GM12878 (cell line): ENCODE measurements around the gene NUP62. TPM values are rescaled to one million over a fixed set of nuclear protein-coding genes. Genes with fewer than 3 reads are reported as not detected.
A peak's percentile ranks its signal among the peaks of the same experiment; 100 is the strongest.

ENCODE experiments used
- CBFB ChIP-seq: IDR thresholded peaks from 2 replicates; pipeline ENCODE4 v1.6.1; 2016; ENCODE audit warnings: antibody characterized with exemption, low read depth
- CHD2 ChIP-seq: IDR thresholded peaks from 2 replicates; pipeline ENCODE4 v1.6.1; 2011; ENCODE audit warnings: low read depth, low read length, improper control_type of control experiment, borderline replicate concordance
- CREB1 ChIP-seq: IDR thresholded peaks from 2 replicates; pipeline ENCODE4 v1.6.1; 2012; ENCODE audit warnings: low read depth, mild to moderate bottlenecking, inconsistent platforms
- EED ChIP-seq: sonication (generic); IDR thresholded peaks from 2 replicates; pipeline ENCODE4 v1.6.1; 2016; ENCODE audit warnings: antibody characterized with exemption, low read depth
- ELK1 ChIP-seq: IDR thresholded peaks from 2 replicates; pipeline ENCODE4 v1.6.1; 2012; ENCODE audit warnings: low read depth, low read length, improper control_type of control experiment
- FOXK2 ChIP-seq: fragments of 450-650 bp; IDR thresholded peaks from 2 replicates; pipeline ENCODE4 v1.6.1; 2017; ENCODE audit warnings: mild to moderate bottlenecking, moderate library complexity
- HCFC1 ChIP-seq: fragments of 150-350 bp; IDR thresholded peaks from 2 replicates; pipeline ENCODE4 v1.6.1; 2014; ENCODE audit warnings: low read length
- IKZF2 ChIP-seq, 2 experiments: fragments of 450-650 bp; IDR thresholded peaks; 2 replicates each; pipeline ENCODE4 v1.6.1; 2017; ENCODE audit warnings: mild to moderate bottlenecking in 2 of 2, moderate library complexity in 2 of 2
- JUND ChIP-seq: IDR thresholded peaks from 2 replicates; pipeline ENCODE4 v1.6.1; 2012; ENCODE audit warnings: low read depth, mild to moderate bottlenecking, low read length, improper control_type of control experiment, moderate library complexity
- MLLT1 ChIP-seq: fragments of 450-650 bp; IDR thresholded peaks from 2 replicates; pipeline ENCODE4 v1.6.1; 2016; ENCODE audit warnings: mild to moderate bottlenecking
- MTA2 ChIP-seq: fragments of 450-650 bp; IDR thresholded peaks from 2 replicates; pipeline ENCODE4 v1.6.1; 2016; ENCODE audit warnings: low read depth, mild to moderate bottlenecking, moderate library complexity
- MYB ChIP-seq: fragments of 150-350 bp; IDR thresholded peaks from 2 replicates; pipeline ENCODE4 v1.6.1; 2014; ENCODE audit warnings: mild to moderate bottlenecking, low read depth, low read length, borderline replicate concordance
- NFXL1 ChIP-seq: fragments of 450-650 bp; IDR thresholded peaks from 2 replicates; pipeline ENCODE4 v1.6.1; 2017; ENCODE audit warnings: antibody characterized with exemption, mild to moderate bottlenecking, borderline replicate concordance
- NRF1 ChIP-seq: conservative IDR thresholded peaks from 2 replicates; pipeline ENCODE4 v1.6.1; 2011; ENCODE audit warnings: mild to moderate bottlenecking, low read depth, low read length, improper control_type of control experiment
- RCOR1 ChIP-seq: conservative IDR thresholded peaks from 2 replicates; pipeline ENCODE4 v1.6.1; 2012; ENCODE audit warnings: low read depth, low read length, improper control_type of control experiment
- RFX5 ChIP-seq: IDR thresholded peaks from 2 replicates; pipeline ENCODE4 v1.6.1; 2011; ENCODE audit warnings: low read depth, low read length, improper control_type of control experiment
- SMAD5 ChIP-seq: IDR thresholded peaks from 2 replicates; pipeline ENCODE4 v1.6.1; 2016; ENCODE audit warnings: antibody characterized with exemption, low read depth
- SPI1 ChIP-seq: IDR thresholded peaks from 2 replicates; pipeline ENCODE4 v1.6.1; 2011; ENCODE audit warnings: low read depth, mild to moderate bottlenecking, low read length, moderate library complexity, borderline replicate concordance; ENCODE audit not compliant: insufficient read depth
- SRF ChIP-seq, 2 experiments: IDR thresholded peaks; 2 replicates each; pipeline ENCODE4 v1.6.1; 2011; ENCODE audit warnings: low read depth in 2 of 2, low read length in 2 of 2, mild to moderate bottlenecking in 1 of 2, moderate library complexity in 1 of 2
- TCF12 ChIP-seq: IDR thresholded peaks from 2 replicates; pipeline ENCODE4 v1.6.1; 2011; ENCODE audit warnings: low read depth, mild to moderate bottlenecking, low read length
- ZNF217 ChIP-seq: fragments of 450-650 bp; IDR thresholded peaks from 2 replicates; pipeline ENCODE4 v1.6.1; 2017; ENCODE audit warnings: antibody characterized with exemption, mild to moderate bottlenecking
- polyA plus RNA-seq, 11 experiments: library from polyadenylated mRNA; depleted of rRNA in 4 of 11; unstranded in 6 of 11; stranded (reverse) in 5 of 11; fragments of >200 nt; fragmentation: Nextera tagmentation in 4 of 11; fragmentation: Illumina TruSeq in 1 of 11; extraction: Ambion mirVana in 4 of 11; extraction: Trizol in 1 of 11; gene quantifications; 1 replicate in 1 of 11; 2 replicates in 10 of 11; pipeline versions ENCODE4 v1.2.1 to v1.2.3, GENCODE V29; 2011 to 2016; ENCODE audit warnings: inconsistent platforms in 2 of 11, missing spikeins in 2 of 11, low read depth in 1 of 11
- total RNA-seq, 4 experiments: library from RNA; depleted of rRNA in 3 of 4; stranded (reverse); fragments of >200 nt in 3 of 4; fragmentation: Illumina TruSeq in 1 of 4; extraction: Trizol in 1 of 4; gene quantifications; 2 replicates each; pipeline versions ENCODE4 v1.2.1 to v1.2.3, GENCODE V29; 2013 to 2021
- TF ChIP-seq, protein P1 (sequence below): fragments of 450-650 bp; IDR thresholded peaks from 2 replicates; pipeline ENCODE4 v1.6.1; 2017; ENCODE audit warnings: mild to moderate bottlenecking, moderate library complexity
- TF ChIP-seq, protein P2 (sequence below): IDR thresholded peaks from 2 replicates; pipeline ENCODE4 v1.6.1; 2012; ENCODE audit warnings: low read depth, low read length, improper control_type of control experiment
- TF ChIP-seq, protein P3 (sequence below): IDR thresholded peaks from 2 replicates; pipeline ENCODE4 v1.6.1; 2012; ENCODE audit warnings: low read depth, low read length, improper control_type of control experiment

NUP62 gene
- total and polyA plus RNA-seq, 10 of the 15 experiments (the other 5 are each of a cell fraction or from before 2014, with no cell fraction given): 19.5 to 110 (median 66.9) TPM

DNA sequence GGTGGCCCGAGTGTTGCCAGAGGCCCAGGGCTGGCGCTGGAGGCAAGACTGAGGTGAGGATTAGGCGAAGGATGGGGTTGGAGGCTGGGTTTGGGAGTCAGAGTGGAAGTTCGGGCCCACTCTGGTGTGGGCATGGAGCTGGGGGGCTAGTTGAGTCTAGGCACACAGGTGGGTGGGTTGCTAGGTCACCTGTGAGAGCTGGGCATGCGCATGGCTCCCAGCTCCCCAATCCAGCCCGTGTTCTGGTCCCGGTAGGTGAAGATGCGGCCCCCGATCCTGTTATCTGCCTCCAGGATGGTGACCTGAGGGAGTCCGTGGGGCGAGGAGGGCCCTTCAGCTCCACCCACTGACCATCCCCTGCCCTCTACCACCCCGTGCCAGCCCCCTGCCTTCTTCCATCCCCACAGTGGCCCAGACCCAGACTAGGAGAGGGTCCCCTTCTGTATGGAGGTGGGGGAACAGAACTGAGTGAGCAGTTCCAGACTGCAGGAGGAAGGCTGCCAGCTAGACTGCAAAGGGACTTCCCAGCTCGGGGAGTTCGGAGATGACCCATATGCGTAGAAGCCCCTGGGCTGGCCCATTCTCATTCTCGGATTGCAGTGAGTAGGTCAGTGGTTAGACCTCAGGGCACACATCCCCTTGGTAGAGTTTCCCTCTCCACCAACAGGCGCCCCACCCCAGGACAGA is 34.3 kb downstream of the NUP62 start (continued):
- TF ChIP-seq, protein P1, sequence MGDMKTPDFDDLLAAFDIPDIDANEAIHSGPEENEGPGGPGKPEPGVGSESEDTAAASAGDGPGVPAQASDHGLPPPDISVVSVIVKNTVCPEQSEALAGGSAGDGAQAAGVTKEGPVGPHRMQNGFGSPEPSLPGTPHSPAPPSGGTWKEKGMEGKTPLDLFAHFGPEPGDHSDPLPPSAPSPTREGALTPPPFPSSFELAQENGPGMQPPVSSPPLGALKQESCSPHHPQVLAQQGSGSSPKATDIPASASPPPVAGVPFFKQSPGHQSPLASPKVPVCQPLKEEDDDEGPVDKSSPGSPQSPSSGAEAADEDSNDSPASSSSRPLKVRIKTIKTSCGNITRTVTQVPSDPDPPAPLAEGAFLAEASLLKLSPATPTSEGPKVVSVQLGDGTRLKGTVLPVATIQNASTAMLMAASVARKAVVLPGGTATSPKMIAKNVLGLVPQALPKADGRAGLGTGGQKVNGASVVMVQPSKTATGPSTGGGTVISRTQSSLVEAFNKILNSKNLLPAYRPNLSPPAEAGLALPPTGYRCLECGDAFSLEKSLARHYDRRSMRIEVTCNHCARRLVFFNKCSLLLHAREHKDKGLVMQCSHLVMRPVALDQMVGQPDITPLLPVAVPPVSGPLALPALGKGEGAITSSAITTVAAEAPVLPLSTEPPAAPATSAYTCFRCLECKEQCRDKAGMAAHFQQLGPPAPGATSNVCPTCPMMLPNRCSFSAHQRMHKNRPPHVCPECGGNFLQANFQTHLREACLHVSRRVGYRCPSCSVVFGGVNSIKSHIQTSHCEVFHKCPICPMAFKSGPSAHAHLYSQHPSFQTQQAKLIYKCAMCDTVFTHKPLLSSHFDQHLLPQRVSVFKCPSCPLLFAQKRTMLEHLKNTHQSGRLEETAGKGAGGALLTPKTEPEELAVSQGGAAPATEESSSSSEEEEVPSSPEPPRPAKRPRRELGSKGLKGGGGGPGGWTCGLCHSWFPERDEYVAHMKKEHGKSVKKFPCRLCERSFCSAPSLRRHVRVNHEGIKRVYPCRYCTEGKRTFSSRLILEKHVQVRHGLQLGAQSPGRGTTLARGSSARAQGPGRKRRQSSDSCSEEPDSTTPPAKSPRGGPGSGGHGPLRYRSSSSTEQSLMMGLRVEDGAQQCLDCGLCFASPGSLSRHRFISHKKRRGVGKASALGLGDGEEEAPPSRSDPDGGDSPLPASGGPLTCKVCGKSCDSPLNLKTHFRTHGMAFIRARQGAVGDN: peak; percentile 38; the same call in 1 of the 2 replicates
- TF ChIP-seq, protein P2, sequence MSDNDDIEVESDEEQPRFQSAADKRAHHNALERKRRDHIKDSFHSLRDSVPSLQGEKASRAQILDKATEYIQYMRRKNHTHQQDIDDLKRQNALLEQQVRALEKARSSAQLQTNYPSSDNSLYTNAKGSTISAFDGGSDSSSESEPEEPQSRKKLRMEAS: no peak
- TF ChIP-seq NFXL1 (no peak), MLLT1 (no peak), NRF1 (no peak), MTA2 (peak; percentile 34; the same call in 1 of the 2 replicates), CREB1 (peak; percentile 37; the same call in 1 of the 2 replicates), FOXK2 (no peak), ZNF217 (no peak), MYB (no peak), RCOR1 (0 out of 2 replicates have a peak, but pooled peaks have one; percentile 24), TCF12 (0 out of 2 replicates have a peak, but pooled peaks have one; percentile 16), SMAD5 (0 out of 2 replicates have a peak, but pooled peaks have one; percentile 13), JUND (peak; percentile 14; the same call in 1 of the 2 replicates), RFX5 (no peak), CHD2 (peak; percentile 59; the same call in 1 of the 2 replicates), SPI1 (peak; percentile 73; the same call in 1 of the 2 replicates), SRF (IDR thresholded peaks at IDR 0.05; ENCODE audit: low read depth in 2 of 2, low read length in 2 of 2) (no peak), ELK1 (no peak), HCFC1 (no peak), IKZF2 (IDR thresholded peaks at IDR 0.05) (peak; percentile 73 to 81; a peak in 3 of 4 replicates), CBFB (peak; percentile 67; the same call in 1 of the 2 replicates), EED (peak; percentile 93)
- TF ChIP-seq, protein P3, sequence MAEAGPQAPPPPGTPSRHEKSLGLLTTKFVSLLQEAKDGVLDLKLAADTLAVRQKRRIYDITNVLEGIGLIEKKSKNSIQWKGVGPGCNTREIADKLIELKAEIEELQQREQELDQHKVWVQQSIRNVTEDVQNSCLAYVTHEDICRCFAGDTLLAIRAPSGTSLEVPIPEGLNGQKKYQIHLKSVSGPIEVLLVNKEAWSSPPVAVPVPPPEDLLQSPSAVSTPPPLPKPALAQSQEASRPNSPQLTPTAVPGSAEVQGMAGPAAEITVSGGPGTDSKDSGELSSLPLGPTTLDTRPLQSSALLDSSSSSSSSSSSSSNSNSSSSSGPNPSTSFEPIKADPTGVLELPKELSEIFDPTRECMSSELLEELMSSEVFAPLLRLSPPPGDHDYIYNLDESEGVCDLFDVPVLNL: no peak
